GM19193 (cell line): ENCODE data around the gene GIMD1.

ENCODE experiments used
- POLR2A ChIP-seq: IDR thresholded peaks from 4 replicates; pipeline ENCODE4 v1.6.1; 2011; ENCODE audit not compliant: insufficient read depth, insufficient read length; ENCODE audit errors: extremely low read depth

GIMD1 gene

GRCh38 chr4:106368678-106369077 lies at the start of gene GIMD1:
Gene GIMD1, minus strand, starts transcription at chr4:106368778. Its CDS starts 1,343 bp downstream, at chr4:106367435.
- TF ChIP-seq POLR2A = no peak

- TF ChIP-seq POLR2A = no peak
Measured at GRCh38 chr4:106414366-106414765, 45.8 kb upstream of the GIMD1 start.

GRCh38 chr4:106409901-106410889 lies 41.6 kb upstream of the GIMD1 start:
- no peak for TF ChIP-seq POLR2A

GRCh38 chr4:106401157-106401556 lies 32.6 kb upstream of the GIMD1 start:
- no peak for TF ChIP-seq POLR2A

GRCh38 chr4:106395582-106395981 lies 27.0 kb upstream of the GIMD1 start:
- TF ChIP-seq POLR2A = no peak

- TF ChIP-seq POLR2A = no peak
Measured at GRCh38 chr4:106385853-106386393, 17.3 kb upstream of the GIMD1 start.

GRCh38 chr4:106384878-106385277 lies 16.3 kb upstream of the GIMD1 start:
- TF ChIP-seq POLR2A = no peak

GRCh38 chr4:106380179-106380578 lies 11.6 kb upstream of the GIMD1 start:
- TF ChIP-seq POLR2A = no peak

- TF ChIP-seq POLR2A = no peak
Measured at GRCh38 chr4:106373026-106373425, 4.4 kb upstream of the GIMD1 start.

GRCh38 chr4:106371161-106371560 lies 2.6 kb upstream of the GIMD1 start:
- no peak for TF ChIP-seq POLR2A

- no peak for TF ChIP-seq POLR2A
Measured at GRCh38 chr4:106370214-106370613, 1.6 kb upstream of the GIMD1 start.

- no peak for TF ChIP-seq POLR2A
Measured at GRCh38 chr4:106369456-106370060, 980 bp upstream of the GIMD1 start.

GRCh38 chr4:106367072-106367471 lies 1.5 kb downstream of the GIMD1 start:
- no peak for TF ChIP-seq POLR2A

- no peak for TF ChIP-seq POLR2A
Measured at GRCh38 chr4:106366026-106366425, 2.6 kb downstream of the GIMD1 start.

- TF ChIP-seq POLR2A = no peak
Measured at GRCh38 chr4:106365613-106366012, 3.0 kb downstream of the GIMD1 start.

GRCh38 chr4:106364282-106364681 lies 4.3 kb downstream of the GIMD1 start:
- TF ChIP-seq POLR2A = no peak

- no peak for TF ChIP-seq POLR2A
Measured at GRCh38 chr4:106362086-106362825, 6.3 kb downstream of the GIMD1 start.
